Measurements from ENCODE around the gene NTM.
"Not testable (repeated sequence)": the region's sequence is repeated elsewhere in the genome, so short reads cannot be mapped to it uniquely, and the experiment has no call there.

The NTM gene

GRCh38 chr11:131894615-131895544 is 524.5 kb downstream of the NTM start:
- DNase-seq (ENCODE audit: low spot score), result no peak

- DNase-seq (ENCODE audit: low spot score), result no peak
Measured at GRCh38 chr11:131895865-131896264, 525.5 kb downstream of the NTM start.

- DNase-seq (ENCODE audit: low spot score), result no peak
Measured at GRCh38 chr11:131896978-131897615, 526.7 kb downstream of the NTM start.

GRCh38 chr11:131897956-131898355 is 527.5 kb downstream of the NTM start:
- no peak for DNase-seq (ENCODE audit: low spot score)

- no peak for DNase-seq (ENCODE audit: low spot score)
Measured at GRCh38 chr11:131898949-131899348, 528.5 kb downstream of the NTM start.

- DNase-seq (ENCODE audit: low spot score), result no peak
Measured at GRCh38 chr11:131899950-131900580, 529.6 kb downstream of the NTM start.

- no peak for DNase-seq (ENCODE audit: low spot score)
Measured at GRCh38 chr11:131902421-131902820, 532.0 kb downstream of the NTM start.

GRCh38 chr11:131903074-131903473 is 532.7 kb downstream of the NTM start:
- no peak for DNase-seq (ENCODE audit: low spot score)

- DNase-seq (ENCODE audit: low spot score), result no peak
Measured at GRCh38 chr11:131904756-131905155, 534.3 kb downstream of the NTM start.

- DNase-seq (ENCODE audit: low spot score), result no peak
Measured at GRCh38 chr11:131906963-131907362, 536.5 kb downstream of the NTM start.

GRCh38 chr11:131907371-131907770 is 537.0 kb downstream of the NTM start:
- no peak for DNase-seq (ENCODE audit: low spot score)

- DNase-seq (ENCODE audit: low spot score), result no peak
Measured at GRCh38 chr11:131908316-131908715, 537.9 kb downstream of the NTM start.

- DNase-seq (ENCODE audit: low spot score), result no peak
Measured at GRCh38 chr11:131909426-131910177, 539.2 kb downstream of the NTM start.

- no peak for DNase-seq (ENCODE audit: low spot score)
Measured at GRCh38 chr11:131910178-131910522, 539.7 kb downstream of the NTM start.

- DNase-seq (ENCODE audit: low spot score), result no peak
Measured at GRCh38 chr11:131910523-131911387, 540.3 kb downstream of the NTM start.

- DNase-seq (ENCODE audit: low spot score), result not testable (repeated sequence)
Measured at GRCh38 chr11:131911388-131912032, 541.1 kb downstream of the NTM start.

GRCh38 chr11:131912134-131912533 is 541.7 kb downstream of the NTM start:
- DNase-seq (ENCODE audit: low spot score), result no peak

- DNase-seq (ENCODE audit: low spot score), result no peak
Measured at GRCh38 chr11:131913267-131913666, 542.9 kb downstream of the NTM start.

GRCh38 chr11:131914361-131914774 is 544.0 kb downstream of the NTM start:
- no peak for DNase-seq (ENCODE audit: low spot score)

- DNase-seq (ENCODE audit: low spot score), result no peak
Measured at GRCh38 chr11:131916638-131917037, 546.2 kb downstream of the NTM start.

Data from CD4-positive, alpha-beta T cell treated with Interleukin-6 at 100 ng/mL for 8 hours (primary cell).